NCI-H510A (cell line): Measurements from ENCODE around the gene PROCR.
"Not testable (repeated sequence)": the region's sequence is repeated elsewhere in the genome, so short reads cannot be mapped to it uniquely, and the experiment has no call there.

ENCODE experiments used
- DNase-seq: peaks from one replicate; lab custom pipeline; 2025; lab: John Stamatoyannopoulos, UW

The PROCR gene

GRCh38 chr20:35193031-35193791 lies 21.3 kb downstream of the PROCR start:
- DNase-seq = not testable (repeated sequence)

GRCh38 chr20:35196313-35196712 lies 24.4 kb downstream of the PROCR start:
- no peak for DNase-seq

- DNase-seq = no peak
Measured at GRCh38 chr20:35199740-35200139, 27.9 kb downstream of the PROCR start.

- no peak for DNase-seq
Measured at GRCh38 chr20:35200267-35200666, 28.4 kb downstream of the PROCR start.

GRCh38 chr20:35201467-35201866 lies 29.6 kb downstream of the PROCR start:
- not testable (repeated sequence) for DNase-seq

GRCh38 chr20:35206802-35207201 lies 34.9 kb downstream of the PROCR start:
- DNase-seq = no peak

GRCh38 chr20:35207950-35208611 lies 36.2 kb downstream of the PROCR start:
- peak; percentile 51 for DNase-seq

- DNase-seq = no peak
Measured at GRCh38 chr20:35215066-35215956, 43.4 kb downstream of the PROCR start.

- DNase-seq = no peak
Measured at GRCh38 chr20:35216541-35216940, 44.7 kb downstream of the PROCR start.

GRCh38 chr20:35223941-35224340 lies 52.1 kb downstream of the PROCR start:
- no peak for DNase-seq

- DNase-seq = no peak
Measured at GRCh38 chr20:35224536-35224935, 52.7 kb downstream of the PROCR start.

- no peak for DNase-seq
Measured at GRCh38 chr20:35225319-35226125, 53.6 kb downstream of the PROCR start.

GRCh38 chr20:35226126-35226883 lies 54.4 kb downstream of the PROCR start, which contains the start of gene MMP24:
Gene MMP24 (plus strand): TSS chr20:35226690. CDS start chr20:35226739, 49 bp downstream.
- DNase-seq = no peak
